Measurements from ENCODE around the gene EDN3.

EDN3 gene, protein sequence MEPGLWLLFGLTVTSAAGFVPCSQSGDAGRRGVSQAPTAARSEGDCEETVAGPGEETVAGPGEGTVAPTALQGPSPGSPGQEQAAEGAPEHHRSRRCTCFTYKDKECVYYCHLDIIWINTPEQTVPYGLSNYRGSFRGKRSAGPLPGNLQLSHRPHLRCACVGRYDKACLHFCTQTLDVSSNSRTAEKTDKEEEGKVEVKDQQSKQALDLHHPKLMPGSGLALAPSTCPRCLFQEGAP

DNA sequence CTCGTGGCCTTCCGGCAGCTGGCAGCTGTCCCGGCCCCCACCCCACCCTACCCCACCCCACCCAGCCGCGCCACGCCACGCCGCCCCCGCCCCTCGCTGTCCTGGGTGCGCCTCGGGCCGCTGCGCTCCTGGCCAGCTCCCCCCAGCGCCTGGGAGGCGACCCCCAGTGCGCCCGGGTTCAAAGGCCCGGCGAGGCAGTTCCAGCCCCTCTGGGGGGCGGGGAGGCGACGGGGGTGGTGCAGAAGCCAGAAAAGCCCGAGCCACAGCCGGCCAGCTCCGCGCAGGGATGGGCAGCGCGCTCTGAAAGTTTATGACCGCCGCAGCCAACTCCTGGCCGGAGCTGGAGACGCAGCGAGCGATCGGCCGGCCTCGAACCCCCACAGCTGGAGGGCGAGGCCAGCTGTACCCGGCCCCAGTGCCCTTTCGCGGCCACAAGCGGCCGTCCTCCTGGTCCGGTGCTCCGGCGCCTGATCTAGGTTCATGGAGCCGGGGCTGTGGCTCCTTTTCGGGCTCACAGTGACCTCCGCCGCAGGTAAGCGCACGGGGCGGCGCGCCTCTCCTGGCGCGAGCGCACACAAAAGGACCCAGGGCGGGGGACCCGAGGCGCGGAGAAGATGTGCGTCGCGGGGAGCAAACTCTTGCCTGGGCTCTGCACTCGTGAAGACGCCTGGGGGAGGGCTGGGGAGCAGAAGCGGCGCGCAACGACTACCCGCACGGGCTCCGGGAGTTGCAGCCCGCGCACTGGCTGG lies at the start of gene EDN3:
EDN3 (plus strand) TSS at position 279 of the 749 bp plus-strand sequence; CDS start at position 481, 202 bp downstream.
- no peak for DNase-seq

DNA sequence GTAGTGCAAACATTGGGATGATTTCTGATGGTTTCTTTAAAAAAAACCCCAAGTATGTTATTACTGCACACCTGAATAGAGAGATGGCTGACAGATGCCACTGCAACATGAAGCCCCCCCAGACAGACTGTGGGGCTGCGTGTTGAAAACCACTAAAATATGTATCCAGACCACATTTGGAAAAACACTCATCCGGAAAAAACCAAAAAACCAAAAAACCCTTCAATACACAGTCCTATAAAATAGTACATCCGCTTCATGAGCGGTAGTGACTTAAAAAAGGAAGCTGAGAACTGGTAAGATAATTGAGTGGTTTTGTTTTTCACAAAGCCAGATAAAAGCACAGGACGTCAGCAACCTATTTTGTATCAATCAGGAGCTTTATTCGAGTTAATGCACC lies 47.1 kb upstream of the EDN3 start:
- no peak for DNase-seq

DNA sequence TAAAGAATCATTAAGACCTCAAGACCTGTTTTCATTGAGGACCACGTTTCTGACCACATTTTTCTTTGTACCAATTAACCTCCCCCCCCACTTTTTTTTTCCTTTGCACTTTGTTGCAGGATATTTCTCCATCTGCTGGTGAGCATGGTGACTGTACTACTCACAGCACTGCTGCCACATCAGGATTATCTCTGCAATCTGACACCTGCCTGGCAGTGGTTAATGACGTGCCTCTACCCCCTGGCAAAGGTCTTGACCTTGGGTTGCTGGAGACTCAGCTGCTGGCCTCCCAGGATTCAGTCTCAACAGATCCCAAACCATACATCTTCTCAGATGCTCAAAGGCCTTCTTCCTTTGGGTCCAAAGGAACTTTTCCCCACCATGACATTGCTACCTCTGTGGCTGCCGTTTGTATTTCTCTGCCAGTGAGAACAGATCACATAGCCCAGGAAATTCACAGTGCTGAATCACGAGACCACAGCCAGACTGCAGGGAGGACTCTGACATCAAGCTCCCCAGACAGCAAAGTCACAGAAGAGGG lies 46.6 kb upstream of the EDN3 start:
- no peak for DNase-seq

DNA sequence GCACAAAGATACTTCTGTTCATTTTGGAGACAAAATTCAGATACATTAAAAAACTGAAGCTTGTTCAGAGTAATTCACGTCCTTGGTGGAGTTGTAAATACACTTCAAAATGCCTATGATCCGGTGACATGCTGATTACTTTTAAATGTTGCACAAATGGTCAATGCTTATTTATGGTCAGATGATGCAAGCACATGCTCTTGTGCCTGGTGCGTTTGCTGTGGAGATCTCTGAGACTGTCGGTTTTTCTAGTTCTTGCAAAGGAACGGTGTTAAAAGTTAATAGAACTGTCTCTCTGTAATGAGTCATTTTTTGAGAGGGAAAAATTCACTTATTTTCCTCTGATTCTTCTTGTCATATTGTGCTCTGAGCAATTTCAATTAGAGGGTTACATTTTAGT lies 45.2 kb upstream of the EDN3 start:
- DNase-seq: no peak

DNA sequence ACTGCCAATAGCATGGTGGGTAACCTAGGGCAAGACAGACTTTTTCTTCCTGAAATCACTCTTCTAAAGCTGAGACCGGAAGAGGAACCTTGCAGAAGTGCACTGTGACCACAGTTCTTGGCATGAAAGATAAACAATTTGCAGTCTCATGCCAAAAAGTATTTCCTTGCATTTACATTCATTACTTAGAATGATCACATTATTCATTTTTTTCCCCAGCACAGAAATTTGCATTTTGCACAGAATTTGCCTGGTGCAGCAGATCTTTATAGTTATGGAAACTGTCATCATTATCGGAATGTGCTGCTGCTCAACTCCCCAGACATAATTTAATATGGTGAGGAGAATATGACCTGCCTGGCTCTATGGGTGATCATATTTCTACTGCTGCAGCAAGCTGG lies 42.2 kb upstream of the EDN3 start:
- DNase-seq: no peak

DNA sequence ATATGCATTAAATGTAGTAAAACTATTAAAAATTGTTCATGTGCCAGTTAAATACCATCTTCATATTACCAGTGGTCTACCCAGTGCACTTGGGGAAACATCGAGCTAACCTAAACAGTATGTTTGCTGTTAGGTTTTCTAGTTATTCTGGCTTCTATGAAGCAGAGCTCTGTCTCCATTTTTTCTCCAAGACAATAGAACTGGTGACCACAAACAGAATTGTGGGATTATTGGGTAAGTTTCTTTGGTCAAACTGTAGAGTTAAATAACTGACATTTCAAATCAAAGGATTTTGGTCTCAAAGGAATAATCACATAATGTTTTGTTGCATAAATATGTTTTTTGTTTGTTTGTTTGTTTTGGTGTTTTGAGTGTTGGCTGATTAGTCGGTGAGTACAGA lies 40.5 kb upstream of the EDN3 start:
- no peak for DNase-seq

DNA sequence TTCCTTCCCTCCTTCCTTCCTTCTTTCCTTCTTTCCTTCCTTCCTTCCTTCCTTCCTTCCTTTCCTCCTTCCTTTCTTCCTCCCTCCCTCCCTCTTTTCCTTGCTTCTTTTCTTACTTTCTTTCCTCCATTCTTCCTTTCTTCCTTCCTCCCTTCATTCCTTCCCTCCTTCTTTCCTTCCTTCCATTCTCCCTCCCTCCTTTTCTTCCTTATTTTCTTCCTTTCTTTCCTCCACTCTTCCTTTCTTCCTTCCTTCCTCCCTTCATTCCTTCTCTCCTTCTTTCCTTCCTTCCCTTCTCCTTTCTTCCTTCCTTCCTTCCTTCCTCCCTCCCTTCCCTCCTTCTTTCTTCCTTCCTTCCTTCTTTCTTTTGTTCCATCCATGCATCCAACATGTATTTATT lies 35.1 kb upstream of the EDN3 start:
- DNase-seq: no peak

DNA sequence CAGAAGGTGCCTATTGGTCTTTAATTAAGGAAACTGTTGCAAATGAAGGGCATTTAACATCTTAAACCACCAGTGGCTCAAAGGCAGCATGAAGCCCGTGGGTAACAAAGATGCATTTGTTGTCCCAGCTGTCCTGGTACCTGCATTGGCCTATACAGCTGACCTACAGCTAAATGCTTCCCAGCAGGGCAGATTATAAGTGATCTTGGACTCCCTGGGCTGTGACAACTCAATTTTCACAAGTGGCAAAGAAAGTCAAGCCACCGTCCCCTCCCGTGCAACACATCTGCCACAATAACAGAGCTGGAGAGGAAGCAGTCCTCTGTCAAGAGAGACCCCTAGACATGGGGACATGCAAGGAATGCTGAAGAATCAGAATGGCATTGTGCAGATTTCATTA lies 31.5 kb upstream of the EDN3 start:
- DNase-seq: no peak

DNA sequence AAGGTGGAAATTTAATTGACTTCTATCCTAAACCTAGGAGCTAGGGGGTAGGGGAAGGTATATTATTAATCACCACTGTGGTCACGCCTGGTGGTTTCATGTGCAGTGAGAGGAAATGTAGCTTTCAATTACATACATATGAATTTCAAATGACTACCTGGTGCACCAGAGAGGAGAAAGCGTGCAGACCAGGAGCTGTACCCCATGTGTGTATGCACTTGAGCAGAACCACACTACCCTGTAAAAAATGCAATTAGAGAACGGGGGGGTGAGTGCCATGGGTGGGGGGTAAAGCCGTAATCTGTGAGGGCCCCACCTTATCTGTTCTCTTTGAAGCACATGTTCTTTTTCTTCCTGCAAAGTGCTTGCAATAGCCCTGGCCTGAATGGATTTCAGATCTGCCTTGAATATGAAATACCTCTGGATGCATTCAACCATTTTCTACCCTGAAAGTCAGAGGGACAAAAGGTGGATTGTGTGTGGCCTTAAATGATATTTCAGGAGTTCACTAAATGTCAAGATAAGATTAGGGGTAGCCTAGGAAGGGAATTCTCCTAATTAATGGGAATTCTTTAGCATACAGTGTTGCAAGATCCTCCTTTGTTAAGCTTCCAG lies 30.9 kb upstream of the EDN3 start:
- no peak for DNase-seq

DNA sequence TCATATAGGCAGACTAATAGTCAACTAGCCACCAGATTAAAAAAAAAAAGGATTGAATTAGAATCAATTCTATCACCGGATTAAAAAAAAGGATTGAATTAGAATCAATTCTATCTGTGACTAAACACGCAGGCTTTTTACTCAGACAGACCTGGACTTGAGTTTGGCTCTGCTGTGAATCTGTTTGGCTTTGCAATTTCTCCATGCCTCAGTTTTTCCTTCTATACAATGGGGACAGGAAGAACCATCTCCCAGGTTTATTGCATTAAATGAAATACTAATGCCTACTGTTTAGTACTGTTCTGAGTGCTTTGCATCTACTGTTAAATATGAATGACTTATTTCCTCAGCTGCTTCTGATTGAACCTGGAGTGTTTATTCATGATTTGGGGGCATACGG lies 30.0 kb upstream of the EDN3 start:
- DNase-seq: no peak

DNA sequence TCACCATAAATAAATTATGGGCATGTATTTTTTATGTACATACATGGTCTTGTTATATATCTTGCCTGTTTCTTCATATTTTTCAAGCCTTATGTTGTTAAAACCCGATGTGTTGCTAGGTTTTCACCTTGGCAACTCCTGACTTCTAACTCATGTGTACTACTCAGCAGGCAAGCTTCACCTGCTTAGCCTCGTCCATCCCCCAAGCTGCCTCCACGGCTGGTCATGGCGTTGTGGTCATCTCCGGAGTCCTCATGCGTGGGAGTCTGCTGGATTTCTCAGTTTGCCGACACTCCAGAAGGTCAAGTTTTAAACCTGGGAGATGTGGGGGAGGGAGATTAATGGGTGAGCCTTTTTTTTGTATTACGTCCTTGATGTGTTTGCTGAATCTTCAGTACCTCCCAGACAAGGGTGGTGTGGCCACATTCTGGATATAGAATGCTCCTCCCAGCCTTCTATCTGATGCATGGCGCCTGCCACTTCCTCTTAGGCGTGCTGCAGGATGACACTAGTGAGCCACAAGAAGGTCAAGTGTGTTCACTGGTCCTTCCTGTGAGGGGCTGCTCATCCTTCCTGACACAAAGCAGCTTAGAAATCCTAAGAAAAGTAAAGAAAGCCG lies 26.6 kb upstream of the EDN3 start:
- DNase-seq: no peak

DNA sequence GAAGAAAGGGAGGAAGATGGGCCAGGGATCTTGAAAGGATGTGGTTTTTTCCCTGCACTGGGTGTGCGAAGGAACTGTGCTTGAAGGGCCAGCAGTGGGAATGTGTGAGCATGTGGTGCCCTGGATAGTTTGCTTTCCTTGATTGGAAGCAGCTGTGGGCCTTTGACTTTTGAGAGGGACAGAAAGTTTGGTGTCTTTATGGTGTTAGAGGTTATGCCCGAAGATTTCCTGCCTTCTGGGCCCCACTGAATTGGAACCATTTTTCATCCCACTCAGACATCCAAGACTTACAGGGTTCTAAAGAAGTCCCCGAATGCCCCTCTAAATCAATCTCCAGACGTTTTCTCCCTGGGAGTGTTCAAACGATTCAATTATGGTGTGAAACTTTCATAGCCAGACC lies 23.5 kb upstream of the EDN3 start:
- no peak for DNase-seq

DNA sequence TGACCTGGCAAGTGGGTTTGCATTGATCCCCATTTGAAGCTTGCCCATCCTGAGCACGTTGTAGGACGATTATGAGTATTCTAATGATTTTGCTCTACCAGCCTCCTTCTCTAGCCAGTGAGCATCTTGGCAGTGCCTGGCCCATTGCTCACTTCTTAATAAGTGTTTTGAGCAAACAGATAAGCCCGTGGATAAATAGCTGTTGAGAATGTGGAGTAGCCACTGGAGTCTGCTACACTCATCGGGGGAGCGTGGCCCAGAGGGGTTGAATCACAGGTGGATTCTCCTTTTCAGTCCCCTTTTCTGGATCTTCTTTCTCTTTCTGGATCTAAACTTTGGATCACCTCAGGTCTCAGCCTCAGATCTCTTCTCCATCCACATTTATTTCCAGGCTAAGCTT lies 15.9 kb upstream of the EDN3 start:
- DNase-seq: no peak

DNA sequence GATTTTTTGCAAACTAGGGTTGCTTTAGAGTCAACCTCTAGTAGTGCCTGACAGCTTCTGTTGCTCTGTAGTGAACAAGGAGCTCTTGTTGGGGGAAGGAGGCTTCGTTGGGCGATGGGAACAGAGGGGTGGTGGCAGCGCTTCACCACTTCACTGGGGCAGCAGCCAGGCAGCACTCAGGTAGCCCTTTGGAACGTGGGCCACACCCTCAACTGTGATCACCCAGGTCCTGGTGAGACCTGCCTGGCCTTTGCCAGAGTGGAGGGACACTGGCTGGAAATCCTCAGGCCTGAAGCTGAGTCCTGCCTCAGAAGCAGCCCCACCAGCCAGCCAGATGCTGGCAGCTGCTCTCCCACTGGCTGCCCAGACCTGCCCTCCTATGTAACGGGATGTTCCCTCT lies 10.4 kb upstream of the EDN3 start:
- DNase-seq: no peak

DNA sequence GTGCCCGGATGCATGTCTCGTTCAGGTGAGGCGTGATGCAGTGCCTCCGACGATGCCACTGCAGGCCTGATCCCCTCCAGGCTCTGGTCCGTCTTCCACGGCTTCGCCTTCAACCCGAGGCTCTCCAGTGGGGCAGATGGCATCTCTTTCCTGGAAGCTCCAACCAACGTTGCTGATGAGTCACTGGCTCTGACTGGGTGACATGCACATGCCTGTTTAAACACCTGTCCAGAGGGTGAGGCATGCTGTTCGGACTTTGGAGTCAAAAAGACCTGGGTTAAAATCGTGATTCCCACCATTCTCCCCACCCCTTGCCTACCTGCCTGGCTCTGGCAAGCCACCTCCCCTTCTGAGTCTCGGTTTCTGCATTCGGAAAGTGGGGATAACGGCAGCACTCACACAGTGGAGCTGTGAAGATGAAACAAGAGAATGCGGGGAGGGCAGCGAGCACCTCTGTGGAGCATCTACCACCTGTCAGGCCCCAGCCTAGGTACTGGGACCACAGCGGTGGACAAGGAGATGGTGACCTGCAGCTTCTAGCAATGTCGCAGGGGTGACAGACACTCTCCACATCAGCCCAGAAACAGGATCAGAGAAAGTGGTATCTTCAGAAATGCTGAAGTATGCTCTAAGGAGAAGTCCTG lies 8.5 kb upstream of the EDN3 start:
- DNase-seq: no peak

DNA sequence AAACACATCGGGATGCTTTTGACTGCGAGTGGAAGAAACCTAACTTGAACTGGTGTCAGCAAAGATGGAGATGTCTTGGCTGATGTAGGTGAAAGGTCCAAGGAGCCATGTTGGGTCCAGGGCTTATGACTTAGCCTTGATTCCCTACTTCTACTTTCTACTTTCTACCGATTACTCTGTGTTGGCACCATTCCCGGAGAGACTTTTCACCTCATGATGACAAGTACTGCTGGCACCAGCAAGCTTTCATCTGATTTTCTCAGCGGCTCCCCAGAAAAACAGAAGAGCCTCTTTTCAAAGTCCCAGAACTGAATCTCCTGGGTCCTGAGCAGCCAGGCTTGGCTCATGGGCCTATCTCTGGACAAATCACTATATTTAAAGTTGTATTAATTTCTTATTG lies 4.9 kb upstream of the EDN3 start:
- DNase-seq: no peak

DNA sequence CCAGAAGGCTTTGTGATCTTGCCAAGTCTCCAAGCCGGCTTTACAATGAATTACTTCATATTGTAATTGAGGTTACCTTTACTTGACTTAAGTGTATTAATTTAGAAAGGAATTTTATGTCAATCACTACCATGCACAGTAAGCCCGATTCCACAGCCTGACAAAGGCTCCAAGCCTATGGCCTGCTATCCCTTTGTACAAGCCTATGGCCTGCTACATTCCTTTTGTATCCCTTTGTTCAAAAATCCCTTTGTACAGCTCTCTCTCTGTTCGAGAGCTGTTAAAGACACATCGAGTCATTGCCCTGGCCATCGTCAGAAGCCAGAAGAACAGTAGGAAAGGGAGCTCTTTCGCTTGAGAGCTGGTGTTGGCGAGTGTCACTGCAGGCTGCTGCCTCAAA lies 2.7 kb upstream of the EDN3 start:
- no peak for DNase-seq

DNA sequence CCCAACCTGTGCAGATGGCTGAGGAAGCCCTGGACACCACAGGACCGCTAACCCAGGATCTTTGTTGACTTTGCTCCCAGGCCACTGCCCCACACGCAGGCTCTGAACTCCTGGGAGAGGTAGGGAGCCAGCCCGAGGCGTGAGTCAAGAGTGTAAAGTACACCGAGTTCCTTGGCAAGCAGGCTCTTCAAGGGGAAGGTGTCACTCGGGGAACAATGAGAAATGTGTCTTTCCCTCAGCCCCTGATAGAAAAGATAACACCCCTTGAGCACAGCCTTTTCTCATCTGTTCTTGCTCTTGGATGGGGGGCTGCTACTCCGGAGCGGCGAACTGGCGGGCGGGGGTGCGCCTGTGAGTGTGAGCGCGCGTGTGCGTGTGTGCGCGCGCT lies 472 bp upstream of the EDN3 start:
- no peak for DNase-seq

DNA sequence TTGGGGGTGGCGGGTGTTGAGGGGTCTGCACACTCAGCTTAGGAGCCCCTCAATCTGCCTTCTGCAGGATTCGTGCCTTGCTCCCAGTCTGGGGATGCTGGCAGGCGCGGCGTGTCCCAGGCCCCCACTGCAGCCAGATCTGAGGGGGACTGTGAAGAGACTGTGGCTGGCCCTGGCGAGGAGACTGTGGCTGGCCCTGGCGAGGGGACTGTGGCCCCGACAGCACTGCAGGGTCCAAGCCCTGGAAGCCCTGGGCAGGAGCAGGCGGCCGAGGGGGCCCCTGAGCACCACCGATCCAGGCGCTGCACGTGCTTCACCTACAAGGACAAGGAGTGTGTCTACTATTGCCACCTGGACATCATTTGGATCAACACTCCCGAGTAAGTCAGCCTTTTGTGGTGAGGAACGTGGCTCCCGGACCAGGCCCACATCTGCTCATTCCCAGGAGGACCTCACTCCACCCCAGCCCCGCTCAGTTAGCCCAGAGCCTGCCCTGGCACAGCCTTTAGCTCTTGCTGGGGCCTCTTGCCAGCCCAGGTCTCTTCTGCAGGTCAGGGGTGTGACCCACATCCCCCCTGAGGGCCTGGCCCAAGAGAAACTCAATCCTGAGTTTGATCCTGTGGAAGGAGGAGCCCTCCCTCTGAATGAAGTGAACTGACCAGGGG lies 1.1 kb downstream of the EDN3 start:
- DNase-seq: no peak

DNA sequence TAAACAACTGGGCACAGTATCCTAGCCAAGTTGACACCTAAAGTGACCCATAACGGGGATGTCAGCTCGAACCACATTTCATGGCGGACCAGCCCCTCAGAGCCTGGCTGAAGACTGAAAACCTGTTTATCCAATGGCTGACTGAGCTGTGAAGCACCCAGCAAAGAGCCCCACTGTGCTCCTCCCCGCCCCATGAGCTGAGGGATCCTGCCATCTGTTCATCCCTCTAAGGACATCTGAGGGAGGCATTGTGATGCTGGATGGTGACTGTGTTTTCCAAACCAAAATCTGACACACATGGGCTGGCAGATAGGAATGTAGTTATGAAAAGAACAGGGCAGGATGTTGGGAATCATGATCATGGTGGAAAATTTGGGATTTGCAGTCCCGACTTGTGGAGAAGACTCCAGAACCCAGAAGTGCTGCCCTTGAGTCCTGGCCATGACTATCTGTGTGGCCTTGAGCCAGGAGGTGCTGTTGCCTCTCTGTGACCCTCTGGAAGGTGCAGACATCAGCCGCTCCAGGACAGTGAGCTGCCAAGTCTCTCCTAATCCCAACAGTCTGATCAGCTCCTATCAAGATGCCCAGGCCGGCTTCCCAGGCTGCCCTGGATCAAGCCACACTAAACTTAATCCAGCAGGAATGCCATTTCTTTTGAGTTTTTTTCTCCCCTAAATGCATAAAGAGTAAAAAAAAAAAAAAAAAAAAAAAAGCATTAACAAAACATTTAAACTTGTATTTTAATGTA lies 5.7 kb downstream of the EDN3 start:
- no peak for DNase-seq

DNA sequence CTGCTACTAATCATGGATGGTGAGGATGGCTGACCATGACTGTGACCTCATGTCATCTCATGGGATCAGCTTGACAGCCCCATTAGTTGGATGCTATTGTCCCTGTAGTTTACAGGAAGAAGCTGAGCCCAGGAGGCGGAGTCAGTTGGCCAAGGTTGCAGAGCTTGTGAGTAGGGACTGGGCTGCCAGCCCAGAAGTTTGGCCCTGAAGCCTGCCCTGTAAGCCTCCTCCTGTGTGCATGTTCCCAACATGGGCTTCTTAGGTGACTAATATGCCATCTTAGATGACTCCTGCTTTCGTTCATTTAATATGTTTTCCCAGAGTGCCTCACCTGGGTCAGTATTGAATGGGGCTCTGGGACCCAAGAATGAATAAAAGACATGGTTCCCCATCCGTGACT lies 6.9 kb downstream of the EDN3 start:
- DNase-seq: no peak
